Astrocyte of the cerebellum (primary cell): ENCODE results near the gene CLEC20A.

Experiments
- DNase-seq: peaks from one replicate; pipeline ENCODE4 v3.0.0-alpha.2; 2011; ENCODE audit warnings: low read depth
- H3K4me3 ChIP-seq: 2 replicates; pipeline ENCODE4 v1.5.1; 2011; ENCODE audit warnings: mild to moderate bottlenecking, low read depth, low read length, moderate library complexity
- CTCF ChIP-seq: IDR thresholded peaks from 2 replicates; pipeline ENCODE4 v1.5.1; 2012; ENCODE audit warnings: low read length, low read depth, moderate library complexity, mild to moderate bottlenecking; ENCODE audit errors: missing control alignments
- in situ Hi-C: cut with HindIII; loops from 2 replicates; pipeline ENCODE4 v1.10.0; 2017; ENCODE audit warnings: low sequenced_read_pairs

Gene CLEC20A

DNA sequence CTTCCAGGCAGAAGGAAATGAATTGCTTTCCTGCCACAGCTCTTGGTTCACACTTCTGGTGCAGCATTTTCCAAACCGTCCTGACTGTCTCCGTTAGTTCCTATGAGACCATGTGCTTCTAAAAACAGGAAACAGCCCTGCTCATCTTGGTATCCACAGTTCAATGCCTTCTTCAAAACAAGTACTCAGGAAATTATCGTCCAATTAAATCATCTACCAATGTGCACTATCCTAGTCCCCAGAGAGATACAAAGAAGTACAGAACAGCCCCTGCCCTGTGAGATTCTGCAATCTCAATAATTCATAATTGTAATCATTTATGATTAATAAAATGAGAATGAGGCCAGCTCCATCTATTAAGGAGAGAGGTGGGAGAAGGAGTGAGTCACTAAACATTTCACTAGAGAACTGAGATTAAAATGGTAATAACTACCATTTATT lies 11.2 kb downstream of the CLEC20A start:
- no peak overlapping the region for H3K4me3 ChIP-seq
- TF ChIP-seq CTCF, result no peak
- in situ Hi-C loops, result no loop called here

GRCh38 chr1:178484698-178485225 lies 12.0 kb downstream of the CLEC20A start:
- no peak for TF ChIP-seq CTCF
- in situ Hi-C loops, result no loop called here
- no peak overlapping the region for H3K4me3 ChIP-seq
- DNase-seq, result no peak

More for the DNA sequence above, 11.2 kb downstream of the CLEC20A start:
- no peak for DNase-seq

DNA sequence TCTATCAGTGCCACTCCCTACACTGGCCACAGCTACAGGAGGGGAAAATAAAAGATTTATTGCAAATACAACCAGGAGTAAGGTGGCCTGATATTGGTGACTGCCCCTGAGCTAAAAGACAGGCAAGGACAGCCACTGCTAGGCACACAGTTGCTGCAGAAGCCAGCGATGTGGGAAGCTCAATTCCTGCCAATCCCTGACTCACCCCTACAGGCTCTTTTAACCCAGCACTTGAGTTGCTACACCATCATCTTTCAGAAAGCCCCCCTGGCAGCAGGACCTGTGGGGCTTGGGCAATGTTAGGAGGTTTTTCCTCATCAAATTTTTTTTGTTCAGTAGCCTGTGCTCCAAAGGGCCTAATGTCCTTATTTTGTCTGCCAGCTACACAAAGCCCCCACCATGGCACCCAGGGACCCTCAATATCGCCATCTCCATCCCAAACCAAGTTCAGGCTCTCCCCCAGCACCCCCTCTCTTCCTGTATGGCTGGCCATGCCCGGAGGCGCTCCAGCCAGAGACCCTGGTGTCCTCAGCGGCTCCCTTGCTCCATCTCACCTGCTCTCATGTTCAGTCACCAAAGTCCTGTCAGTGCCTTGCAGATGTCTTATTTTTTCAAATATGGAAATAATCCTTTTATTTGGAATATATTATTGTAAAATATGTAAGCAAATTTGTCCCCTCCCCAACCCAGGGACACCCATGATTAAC lies 13.4 kb downstream of the CLEC20A start:
- in situ Hi-C loops, result no loop called here
- no peak for DNase-seq
- H3K4me3 ChIP-seq, result no peak overlapping the region
- no peak for TF ChIP-seq CTCF

DNA sequence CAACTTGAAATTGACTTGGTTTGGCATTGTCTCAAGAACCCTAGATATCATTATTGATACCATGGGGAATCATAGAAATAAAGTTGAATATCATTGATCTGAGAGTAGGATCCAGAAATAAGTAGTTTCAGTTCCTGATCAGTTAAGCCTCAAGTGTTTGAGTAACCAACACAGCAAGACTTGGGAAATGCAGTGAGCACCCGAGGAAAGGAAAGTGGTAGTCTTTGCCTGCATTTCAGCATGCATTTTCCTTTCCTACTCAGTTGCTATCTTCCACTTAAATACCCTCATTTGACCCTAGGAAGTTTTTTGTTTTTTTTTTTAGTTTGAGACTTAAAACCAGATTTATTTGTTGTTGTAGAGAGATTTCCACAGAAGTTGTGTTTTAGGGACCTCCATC lies 18.9 kb downstream of the CLEC20A start:
- DNase-seq, result no peak
- no peak for TF ChIP-seq CTCF
- in situ Hi-C loops, result loop anchor here (10.0 kb wide), 1 partner anchor 153 kb away; no protein-coding TSS in a partner anchor
- no peak overlapping the region for H3K4me3 ChIP-seq

DNA sequence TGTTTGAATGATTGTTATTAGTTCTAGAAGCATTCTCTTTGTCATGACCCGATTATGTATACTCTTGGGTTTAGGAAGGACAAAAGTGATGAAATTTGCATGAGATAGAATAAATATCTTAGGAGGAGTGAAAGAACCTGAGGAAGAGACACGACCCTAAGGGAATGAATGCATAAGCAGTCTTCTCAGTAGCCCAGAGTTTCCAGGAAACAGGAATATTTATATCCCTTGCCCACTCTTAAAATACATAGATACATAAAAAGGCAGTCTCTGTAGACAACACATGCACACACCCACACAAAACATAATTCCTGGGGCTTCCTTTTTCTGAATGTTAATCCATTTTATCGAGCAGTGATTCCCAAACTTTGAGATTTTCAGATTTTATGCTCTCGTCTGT lies 19.4 kb downstream of the CLEC20A start:
- no peak for TF ChIP-seq CTCF
- in situ Hi-C loops, result loop anchor here (10.0 kb wide), 1 partner anchor 153 kb away; no protein-coding TSS in a partner anchor
- H3K4me3 ChIP-seq, result no peak overlapping the region
- DNase-seq, result no peak

- no peak for DNase-seq
- no peak overlapping the region for H3K4me3 ChIP-seq
- in situ Hi-C loops, result loop anchor here (10.0 kb wide), 1 partner anchor 148 kb away; no protein-coding TSS in a partner anchor
- TF ChIP-seq CTCF, result no peak
These were observed 24.2 kb downstream of the CLEC20A start for GRCh38 chr1:178472531-178472930.
